GM18526 (cell line): ENCODE results near the gene SMO.

Experiments used
- POLR2A ChIP-seq: IDR thresholded peaks from 3 replicates; pipeline ENCODE4 v1.6.1; 2011; ENCODE audit not compliant: insufficient read length; ENCODE audit errors: extremely low read depth

The SMO gene

DNA sequence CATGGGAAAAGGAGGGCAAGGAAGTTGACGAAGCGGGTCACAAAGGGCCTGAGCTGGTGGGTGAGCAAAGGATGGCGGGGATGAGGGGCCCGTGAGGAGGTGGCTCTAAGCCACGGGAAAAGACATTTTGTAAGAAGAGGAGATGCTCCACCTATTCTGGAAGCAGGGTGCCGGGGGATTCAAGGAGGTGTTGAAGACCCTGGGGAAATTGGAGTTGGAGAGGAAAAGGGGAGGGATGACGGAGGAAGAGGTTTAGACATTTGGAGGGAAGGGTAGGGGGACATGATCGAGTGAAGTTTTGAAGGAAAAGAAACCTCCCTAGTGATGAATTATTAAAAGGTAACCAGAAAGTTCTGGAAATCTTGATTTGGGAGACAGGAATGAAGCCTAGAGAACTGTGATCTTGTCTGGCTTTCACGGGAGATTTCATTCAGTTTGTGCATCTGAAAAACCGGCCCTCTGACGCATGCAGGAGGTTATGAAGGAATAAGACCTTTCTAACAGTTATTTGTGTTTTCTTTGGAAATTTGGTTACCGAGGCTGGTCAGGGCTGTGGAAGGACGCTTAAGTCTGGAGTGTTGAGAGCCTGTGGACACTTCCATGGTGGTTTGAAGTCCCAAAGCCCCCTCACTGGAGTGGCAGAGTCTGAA lies 1.4 kb downstream of the SMO start:
- no peak for TF ChIP-seq POLR2A

DNA sequence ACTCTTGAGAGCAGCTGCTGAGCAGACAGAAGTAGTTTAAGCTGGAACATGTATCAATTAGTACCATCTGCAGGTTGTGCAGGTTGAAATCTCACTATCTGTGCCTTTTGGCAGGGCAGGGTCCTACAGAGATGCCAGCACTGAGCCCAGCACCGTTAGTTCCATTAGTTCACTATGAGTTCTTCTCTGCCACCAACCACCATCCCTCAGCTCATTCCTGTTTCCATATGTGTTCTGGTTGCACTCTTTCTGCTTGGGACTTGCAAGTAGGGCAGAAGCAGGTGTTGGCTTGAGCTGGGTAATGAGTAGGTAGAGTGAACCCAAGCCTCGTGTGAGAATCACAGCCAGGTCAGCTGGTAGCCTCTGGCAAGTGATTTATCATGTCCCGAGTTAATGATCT lies 2.8 kb downstream of the SMO start:
- no peak for TF ChIP-seq POLR2A

DNA sequence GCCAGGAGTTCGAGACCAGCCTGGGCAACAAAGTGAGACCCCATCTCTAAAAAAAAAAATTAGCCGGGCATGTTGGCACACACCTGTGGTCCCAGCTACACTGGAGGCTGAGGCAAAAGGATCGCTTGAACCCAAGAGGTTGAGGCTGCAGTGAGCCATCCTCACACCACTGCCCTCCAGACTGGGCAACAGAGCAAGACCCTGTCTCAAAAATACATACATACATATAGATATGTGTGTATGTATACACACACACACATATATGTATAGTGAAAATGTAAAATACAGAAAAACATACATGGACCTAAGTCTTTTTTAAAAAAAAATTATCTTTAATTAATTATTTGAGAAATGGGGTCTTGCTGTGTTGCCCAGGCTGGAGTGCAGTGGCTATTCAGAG lies 5.5 kb downstream of the SMO start:
- no peak for TF ChIP-seq POLR2A

- no peak for TF ChIP-seq POLR2A
Measured at GRCh38 chr7:129197771-129198170, 9.3 kb downstream of the SMO start.

DNA sequence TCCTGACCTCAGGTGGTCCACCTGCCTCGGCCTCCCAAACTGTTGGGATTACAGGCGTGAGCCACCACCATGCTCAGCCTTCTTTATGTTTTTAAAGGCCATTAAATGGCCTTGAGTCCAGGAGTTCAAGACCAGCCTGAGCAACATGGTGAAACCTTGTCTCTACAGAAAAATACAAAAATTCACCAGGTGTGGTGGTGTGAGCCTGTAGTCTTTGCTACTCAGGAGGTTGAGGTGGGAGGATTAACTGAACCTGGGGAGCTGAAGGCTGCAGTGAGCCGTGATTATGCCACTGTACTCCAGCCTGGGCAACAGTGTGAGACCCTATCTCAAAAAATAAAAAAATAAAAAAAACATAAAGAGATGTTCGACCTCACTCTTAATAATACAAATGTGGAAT lies 11.0 kb downstream of the SMO start:
- no peak for TF ChIP-seq POLR2A

GRCh38 chr7:129202058-129202777 lies 13.8 kb downstream of the SMO start:
- no peak for TF ChIP-seq POLR2A

DNA sequence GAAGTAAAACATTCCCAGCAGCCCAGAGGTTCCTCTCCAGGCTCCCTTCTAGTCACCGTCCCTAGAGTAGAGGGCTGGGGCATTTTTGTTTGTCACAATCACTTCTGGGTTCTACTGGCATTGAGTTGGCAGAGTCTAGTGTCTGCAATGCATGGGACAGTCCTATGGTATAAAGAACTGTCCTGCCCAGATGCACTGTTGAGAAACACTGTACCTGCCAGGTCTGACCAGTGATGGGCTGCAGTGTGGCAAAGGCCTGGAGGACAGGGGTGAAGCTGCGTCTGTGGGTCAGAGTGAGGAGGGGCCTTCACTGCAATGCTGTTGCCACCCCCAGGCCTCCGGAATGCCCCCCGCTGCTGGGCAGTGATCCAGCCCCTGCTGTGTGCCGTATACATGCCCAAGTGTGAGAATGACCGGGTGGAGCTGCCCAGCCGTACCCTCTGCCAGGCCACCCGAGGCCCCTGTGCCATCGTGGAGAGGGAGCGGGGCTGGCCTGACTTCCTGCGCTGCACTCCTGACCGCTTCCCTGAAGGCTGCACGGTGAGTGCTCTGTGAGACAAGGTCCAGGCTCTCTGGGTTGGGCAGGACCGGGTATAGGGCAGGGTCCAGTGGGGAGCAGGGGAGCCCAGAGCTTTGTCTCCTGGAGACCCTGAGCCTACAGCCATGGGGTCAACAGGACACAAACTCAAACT lies 14.8 kb downstream of the SMO start:
- TF ChIP-seq POLR2A: no peak

- no peak for TF ChIP-seq POLR2A
Measured at GRCh38 chr7:129205126-129205818, 16.8 kb downstream of the SMO start.

GRCh38 chr7:129205987-129206785 lies 17.8 kb downstream of the SMO start:
- TF ChIP-seq POLR2A: no peak

DNA sequence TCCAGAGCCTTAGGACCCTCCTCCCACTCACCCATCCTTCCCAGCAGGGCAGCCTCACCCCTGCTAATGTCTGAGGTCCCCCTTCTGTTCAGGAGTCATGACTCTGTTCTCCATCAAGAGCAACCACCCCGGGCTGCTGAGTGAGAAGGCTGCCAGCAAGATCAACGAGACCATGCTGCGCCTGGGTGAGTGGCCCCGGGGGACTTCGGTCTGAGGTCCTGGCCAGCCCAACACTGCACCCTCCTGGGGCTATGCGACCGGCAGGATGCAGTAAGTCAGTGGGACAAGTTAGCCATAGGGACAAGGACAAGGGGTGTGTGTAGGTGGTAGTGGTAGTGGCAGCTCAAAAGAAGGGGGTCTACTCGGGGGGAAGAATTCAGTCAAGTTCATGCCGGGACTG lies 20.2 kb downstream of the SMO start:
- no peak for TF ChIP-seq POLR2A

GRCh38 chr7:129209067-129209926 lies 20.9 kb downstream of the SMO start:
- no peak for TF ChIP-seq POLR2A

DNA sequence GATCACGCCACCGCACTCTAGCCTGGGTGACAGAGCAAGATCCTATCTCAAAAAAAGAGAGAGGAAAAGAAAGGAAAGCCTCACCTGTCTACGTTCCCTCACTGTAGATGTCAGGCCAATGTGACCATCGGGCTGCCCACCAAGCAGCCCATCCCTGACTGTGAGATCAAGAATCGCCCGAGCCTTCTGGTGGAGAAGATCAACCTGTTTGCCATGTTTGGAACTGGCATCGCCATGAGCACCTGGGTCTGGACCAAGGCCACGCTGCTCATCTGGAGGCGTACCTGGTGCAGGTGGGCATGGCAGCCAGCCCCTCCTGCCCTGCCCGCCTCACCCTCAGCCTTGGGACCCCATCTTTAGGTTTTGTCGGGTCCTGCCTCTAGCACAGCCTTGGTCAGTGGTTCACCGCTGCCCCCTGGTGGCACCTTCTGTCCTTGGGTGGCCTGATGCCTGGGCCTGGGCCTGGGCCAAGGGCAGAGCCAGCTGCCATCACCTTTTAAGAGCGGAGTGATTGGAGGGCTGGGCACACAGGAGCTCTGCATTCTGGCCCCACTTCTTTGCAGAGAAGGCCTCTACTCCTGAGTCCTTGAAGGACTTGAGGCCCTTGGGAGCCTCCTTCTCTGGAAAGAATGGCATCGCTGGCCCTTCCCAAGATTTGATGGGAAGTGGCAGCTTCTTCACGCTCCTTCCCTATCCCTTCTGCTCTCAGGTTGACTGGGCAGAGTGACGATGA lies 22.0 kb downstream of the SMO start:
- TF ChIP-seq POLR2A: no peak

DNA sequence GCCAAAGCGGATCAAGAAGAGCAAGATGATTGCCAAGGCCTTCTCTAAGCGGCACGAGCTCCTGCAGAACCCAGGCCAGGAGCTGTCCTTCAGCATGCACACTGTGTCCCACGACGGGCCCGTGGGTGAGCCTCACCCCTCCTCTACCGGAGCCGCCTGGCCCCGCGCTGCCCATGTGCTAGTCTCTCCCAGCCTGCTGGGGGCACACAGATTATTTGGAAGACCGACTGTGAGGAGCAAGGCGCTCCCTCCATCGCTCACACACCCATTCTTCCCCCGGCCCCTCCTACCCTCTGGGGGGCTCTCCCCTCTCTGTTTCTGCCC lies 22.5 kb downstream of the SMO start:
- TF ChIP-seq POLR2A: no peak

DNA sequence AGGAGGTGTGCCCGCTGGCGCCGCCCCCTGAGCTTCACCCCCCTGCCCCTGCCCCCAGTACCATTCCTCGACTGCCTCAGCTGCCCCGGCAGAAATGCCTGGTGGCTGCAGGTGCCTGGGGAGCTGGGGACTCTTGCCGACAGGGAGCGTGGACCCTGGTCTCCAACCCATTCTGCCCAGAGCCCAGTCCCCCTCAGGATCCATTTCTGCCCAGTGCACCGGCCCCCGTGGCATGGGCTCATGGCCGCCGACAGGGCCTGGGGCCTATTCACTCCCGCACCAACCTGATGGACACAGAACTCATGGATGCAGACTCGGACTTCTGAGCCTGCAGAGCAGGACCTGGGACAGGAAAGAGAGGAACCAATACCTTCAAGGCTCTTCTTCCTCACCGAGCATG lies 23.7 kb downstream of the SMO start:
- no peak for TF ChIP-seq POLR2A
